ENCODE measurements around the gene SCN3A.

DNA sequence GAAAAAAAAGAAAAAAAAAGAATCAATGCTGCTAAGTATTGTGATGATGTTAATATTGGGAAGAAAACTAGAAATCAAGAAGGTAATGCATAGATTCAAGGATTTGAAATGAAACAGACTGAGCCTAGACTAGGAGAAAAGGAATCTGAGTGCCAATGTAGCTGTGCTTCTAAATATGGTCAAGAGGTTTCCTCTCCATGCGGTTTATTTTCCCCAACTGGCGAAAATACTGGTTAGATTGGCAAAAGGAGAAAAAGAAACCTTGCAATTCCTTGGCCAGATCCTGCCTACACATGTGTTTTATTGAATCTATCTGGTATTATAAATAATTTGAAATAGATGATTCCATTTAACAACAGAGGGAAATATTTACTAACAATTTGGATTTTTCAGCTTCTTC, 5.7 kb downstream of the SCN3A start:
- no peak for TF ChIP-seq POLR2AphosphoS5 (IDR thresholded peaks at IDR 0.05)
- no peak for TF ChIP-seq EP300 (conservative IDR thresholded peaks at IDR 0.05; ENCODE audit: poor library complexity, severe bottlenecking)
- no peak for TF ChIP-seq EZH2 (IDR thresholded peaks at IDR 0.05; ENCODE audit: borderline replicate concordance, insufficient read depth, low read length, poor library complexity, severe bottlenecking)
- TF ChIP-seq, protein P1, sequence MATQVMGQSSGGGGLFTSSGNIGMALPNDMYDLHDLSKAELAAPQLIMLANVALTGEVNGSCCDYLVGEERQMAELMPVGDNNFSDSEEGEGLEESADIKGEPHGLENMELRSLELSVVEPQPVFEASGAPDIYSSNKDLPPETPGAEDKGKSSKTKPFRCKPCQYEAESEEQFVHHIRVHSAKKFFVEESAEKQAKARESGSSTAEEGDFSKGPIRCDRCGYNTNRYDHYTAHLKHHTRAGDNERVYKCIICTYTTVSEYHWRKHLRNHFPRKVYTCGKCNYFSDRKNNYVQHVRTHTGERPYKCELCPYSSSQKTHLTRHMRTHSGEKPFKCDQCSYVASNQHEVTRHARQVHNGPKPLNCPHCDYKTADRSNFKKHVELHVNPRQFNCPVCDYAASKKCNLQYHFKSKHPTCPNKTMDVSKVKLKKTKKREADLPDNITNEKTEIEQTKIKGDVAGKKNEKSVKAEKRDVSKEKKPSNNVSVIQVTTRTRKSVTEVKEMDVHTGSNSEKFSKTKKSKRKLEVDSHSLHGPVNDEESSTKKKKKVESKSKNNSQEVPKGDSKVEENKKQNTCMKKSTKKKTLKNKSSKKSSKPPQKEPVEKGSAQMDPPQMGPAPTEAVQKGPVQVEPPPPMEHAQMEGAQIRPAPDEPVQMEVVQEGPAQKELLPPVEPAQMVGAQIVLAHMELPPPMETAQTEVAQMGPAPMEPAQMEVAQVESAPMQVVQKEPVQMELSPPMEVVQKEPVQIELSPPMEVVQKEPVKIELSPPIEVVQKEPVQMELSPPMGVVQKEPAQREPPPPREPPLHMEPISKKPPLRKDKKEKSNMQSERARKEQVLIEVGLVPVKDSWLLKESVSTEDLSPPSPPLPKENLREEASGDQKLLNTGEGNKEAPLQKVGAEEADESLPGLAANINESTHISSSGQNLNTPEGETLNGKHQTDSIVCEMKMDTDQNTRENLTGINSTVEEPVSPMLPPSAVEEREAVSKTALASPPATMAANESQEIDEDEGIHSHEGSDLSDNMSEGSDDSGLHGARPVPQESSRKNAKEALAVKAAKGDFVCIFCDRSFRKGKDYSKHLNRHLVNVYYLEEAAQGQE (IDR thresholded peaks at IDR 0.05; ENCODE audit: borderline replicate concordance): no peak
- no peak for TF ChIP-seq MXI1 (conservative IDR thresholded peaks at IDR 0.05; ENCODE audit: poor library complexity, severe bottlenecking)
- no peak for TF ChIP-seq CTCF (IDR thresholded peaks at IDR 0.05; ENCODE audit: poor library complexity, severe bottlenecking)
- no peak for TF ChIP-seq TAF1 (IDR thresholded peaks at IDR 0.05; ENCODE audit: low read depth)
- TF ChIP-seq RAD21 (conservative IDR thresholded peaks at IDR 0.05): no peak
- no peak for TF ChIP-seq SMC3 (conservative IDR thresholded peaks at IDR 0.05; ENCODE audit: poor library complexity)

Data from neural cell (in vitro differentiated cells).